Measurements from ENCODE around the gene TBX15. TPM values are rescaled to one million over a fixed set of nuclear protein-coding genes. Genes with fewer than 3 reads are reported as not detected.

The TBX15 gene
- total RNA-seq, 1 donor from 2014 or later, result 0.15 TPM

DNA sequence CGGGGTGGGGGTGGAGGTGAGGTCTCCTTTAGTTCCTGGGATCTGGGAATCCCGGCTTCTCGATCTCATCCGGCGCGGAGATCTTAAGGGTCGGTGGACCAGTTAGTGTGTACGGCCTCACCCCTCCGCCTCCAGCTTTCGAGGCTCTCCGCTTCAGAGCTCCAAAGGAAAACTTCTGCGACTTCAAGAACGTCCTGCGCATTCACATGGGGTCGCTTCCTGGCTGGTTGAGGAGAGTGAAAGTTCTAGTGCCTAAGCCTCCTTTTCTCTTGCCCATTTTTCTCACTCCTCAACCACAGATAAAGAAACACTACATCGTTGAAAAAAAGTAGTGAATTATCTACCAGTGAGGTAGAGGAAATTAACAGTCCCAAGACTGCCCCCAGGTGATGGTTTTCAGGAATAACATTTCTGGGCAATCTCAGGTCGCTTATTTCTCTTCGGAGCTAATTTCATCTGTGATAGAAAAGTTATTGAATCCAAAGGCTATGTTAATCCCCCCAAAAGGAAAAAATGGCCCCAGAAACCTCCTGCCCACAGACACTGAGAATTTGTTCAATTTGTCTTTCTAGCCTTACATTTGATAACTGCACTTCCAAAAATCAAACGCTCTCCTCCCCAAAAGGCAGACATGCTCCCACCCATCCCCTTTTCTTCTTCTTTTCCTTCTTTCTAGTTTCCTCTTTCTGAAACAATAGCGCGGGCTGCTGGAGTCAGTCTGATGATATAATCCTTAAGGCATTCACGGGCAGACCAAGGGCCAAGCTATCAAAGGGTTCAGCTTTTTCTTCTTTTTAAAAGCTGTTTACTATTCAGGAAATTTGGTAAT lies 20.6 kb upstream of the TBX15 start:
- DNase-seq (no peak), ATAC-seq (peak; percentile 58 to 80)
- H3K36me3 ChIP-seq, result no peaks in the 10 kb centered on the region
- TF ChIP-seq, protein P1, sequence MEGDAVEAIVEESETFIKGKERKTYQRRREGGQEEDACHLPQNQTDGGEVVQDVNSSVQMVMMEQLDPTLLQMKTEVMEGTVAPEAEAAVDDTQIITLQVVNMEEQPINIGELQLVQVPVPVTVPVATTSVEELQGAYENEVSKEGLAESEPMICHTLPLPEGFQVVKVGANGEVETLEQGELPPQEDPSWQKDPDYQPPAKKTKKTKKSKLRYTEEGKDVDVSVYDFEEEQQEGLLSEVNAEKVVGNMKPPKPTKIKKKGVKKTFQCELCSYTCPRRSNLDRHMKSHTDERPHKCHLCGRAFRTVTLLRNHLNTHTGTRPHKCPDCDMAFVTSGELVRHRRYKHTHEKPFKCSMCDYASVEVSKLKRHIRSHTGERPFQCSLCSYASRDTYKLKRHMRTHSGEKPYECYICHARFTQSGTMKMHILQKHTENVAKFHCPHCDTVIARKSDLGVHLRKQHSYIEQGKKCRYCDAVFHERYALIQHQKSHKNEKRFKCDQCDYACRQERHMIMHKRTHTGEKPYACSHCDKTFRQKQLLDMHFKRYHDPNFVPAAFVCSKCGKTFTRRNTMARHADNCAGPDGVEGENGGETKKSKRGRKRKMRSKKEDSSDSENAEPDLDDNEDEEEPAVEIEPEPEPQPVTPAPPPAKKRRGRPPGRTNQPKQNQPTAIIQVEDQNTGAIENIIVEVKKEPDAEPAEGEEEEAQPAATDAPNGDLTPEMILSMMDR (IDR thresholded peaks at IDR 0.05), result peak; percentile 59
- H3K27me3 ChIP-seq (ENCODE audit: low read depth), result peaks cover 55% of the 10 kb centered on the region
- peak overlapping the region; percentile 40 for H3K4me3 ChIP-seq
- intact Hi-C loops (cut with DNase I), result loop anchor here (5.0 kb wide), 1 partner anchor 856 kb away; no protein-coding TSS in a partner anchor
- no peak overlapping the region for H3K27ac ChIP-seq
- peaks cover 29% of the 10 kb centered on the region for H3K4me1 ChIP-seq
- H3K9me3 ChIP-seq, result no peaks in the 10 kb centered on the region

DNA sequence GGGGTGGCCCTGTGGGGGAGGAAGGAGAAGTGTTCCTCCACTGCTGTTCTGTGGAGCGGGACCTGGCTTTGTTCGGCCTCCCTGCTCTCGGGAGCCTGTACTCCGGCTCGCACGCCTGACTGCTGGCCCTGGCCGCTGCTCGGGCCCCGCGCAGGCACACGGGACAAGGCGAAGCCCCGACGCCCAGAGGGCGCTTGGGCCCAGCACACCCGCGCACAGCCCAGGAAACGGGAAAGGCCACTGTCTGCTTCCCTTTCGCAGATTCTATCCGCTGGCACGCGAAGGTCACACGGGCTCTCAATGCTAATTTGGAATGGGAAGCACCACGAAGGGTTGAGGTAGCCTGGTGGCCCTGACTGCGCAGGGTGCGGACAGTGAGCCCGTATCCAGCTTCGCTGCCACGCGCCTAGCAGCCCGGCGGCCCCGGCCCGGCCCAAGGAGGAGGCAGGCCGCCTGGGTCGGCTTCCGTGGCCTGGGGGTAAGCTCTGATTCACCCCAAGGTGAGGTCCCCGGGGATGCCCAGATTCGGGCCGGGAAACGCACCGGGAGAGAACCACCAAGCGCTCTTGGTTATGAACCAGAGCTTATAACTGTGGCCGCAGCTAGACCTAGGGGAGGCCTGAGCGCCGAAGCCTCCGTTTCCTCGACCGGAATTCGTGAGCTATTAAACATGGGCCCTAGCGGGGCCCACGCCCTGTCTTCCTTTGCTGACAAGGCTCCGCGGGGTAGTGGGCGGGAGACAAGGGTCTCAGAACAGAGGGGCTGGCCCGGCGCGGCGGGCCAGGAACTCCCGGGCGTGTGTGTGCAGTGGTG lies 19.7 kb upstream of the TBX15 start:
- Histone ChIP-seq H3K4me1 (peaks cover 29% of the 10 kb centered on the region), H3K36me3 (no peaks in the 10 kb centered on the region), H3K27ac (no peak overlapping the region), H3K4me3 (peak overlapping the region; percentile 40), H3K9me3 (no peaks in the 10 kb centered on the region), H3K27me3 (ENCODE audit: low read depth) (peaks cover 61% of the 10 kb centered on the region)
- TF ChIP-seq, protein P1 (IDR thresholded peaks at IDR 0.05), result no peak
- DNase-seq, result no peak
- peak; percentile 51 to 60 for ATAC-seq
- intact Hi-C loops (cut with DNase I), result loop anchor here (5.0 kb wide), 1 partner anchor 856 kb away; no protein-coding TSS in a partner anchor

- intact Hi-C loops (cut with DNase I), result loop anchor here (5.0 kb wide), 1 partner anchor 855 kb away; no protein-coding TSS in a partner anchor
These were observed 19.2 kb upstream of the TBX15 start for GRCh38 chr1:119007339-119007669.

GRCh38 chr1:119006406-119007279 lies 18.5 kb upstream of the TBX15 start:
- TF ChIP-seq, protein P1 (IDR thresholded peaks at IDR 0.05), result no peak
- peaks cover 72% of the 10 kb centered on the region for H3K27me3 ChIP-seq (ENCODE audit: low read depth)
- no peaks in the 10 kb centered on the region for H3K9me3 ChIP-seq
- H3K4me1 ChIP-seq, result peaks cover 34% of the 10 kb centered on the region
- no peak for ATAC-seq
- H3K36me3 ChIP-seq, result no peaks in the 10 kb centered on the region
- intact Hi-C loops (cut with DNase I), result loop anchor here (5.0 kb wide), 1 partner anchor 854 kb away; no protein-coding TSS in a partner anchor
- no peak for DNase-seq
- H3K27ac ChIP-seq, result no peak overlapping the region
- no peak overlapping the region for H3K4me3 ChIP-seq

More at GRCh38 chr1:119007339-119007669, 19.2 kb upstream of the TBX15 start:
- Histone ChIP-seq H3K36me3 (no peaks in the 10 kb centered on the region), H3K27me3 (ENCODE audit: low read depth) (peaks cover 67% of the 10 kb centered on the region), H3K4me3 (no peak overlapping the region), H3K27ac (no peak overlapping the region), H3K4me1 (peaks cover 33% of the 10 kb centered on the region), H3K9me3 (no peaks in the 10 kb centered on the region)
- ATAC-seq (peak in 1 of 2 donors; percentile 30), DNase-seq (no peak)
- TF ChIP-seq, protein P1 (IDR thresholded peaks at IDR 0.05), result no peak

All from lower lobe of right lung (tissue), 2 donors.